Common myeloid progenitor, CD34-positive (primary cell): ENCODE data around the gene HSDL1.

Experiments
- CTCF ChIA-PET: fragments of 350-600 bp; sonication (Branson Sonifier 250); formaldehyde crosslinking; loops from one replicate; lab custom pipeline; 2021; ENCODE audit warnings: antibody characterized with exemption; lab: Charles Lee
- POLR2A ChIA-PET: fragments of 350-600 bp; sonication (Branson Sonifier 250); formaldehyde crosslinking; loops from one replicate; lab custom pipeline; 2021; ENCODE audit warnings: antibody characterized with exemption; lab: Charles Lee
- DNase-seq, 3 donors: peaks; one replicate each; pipeline versions ENCODE4 v3.0.0 to v3.0.0-alpha.2; 2013
- H3K27ac ChIP-seq, 2 experiments: 1 replicate in 1 of 2; 2 replicates in 1 of 2; pipeline ENCODE4 v1.7.0; 2013; ENCODE audit warnings: inconsistent platforms in 2 of 2, low read length in 2 of 2, mild to moderate bottlenecking in 2 of 2, low read depth in 1 of 2, moderate library complexity in 1 of 2; ENCODE audit not compliant: severe bottlenecking in 2 of 2, insufficient read depth in 1 of 2, poor library complexity in 1 of 2
- H3K27me3 ChIP-seq, 5 experiments: replicated peaks in 2 of 5; 1 replicate in 3 of 5; 2 replicates in 2 of 5; pipeline versions ENCODE4 v1.6.1 to v1.7.0; 2013; ENCODE audit warnings: low read length in 4 of 5, mild to moderate bottlenecking in 2 of 5, moderate library complexity in 2 of 5, inconsistent platforms in 1 of 5; ENCODE audit not compliant: insufficient read depth in 5 of 5, control insufficient read depth in 4 of 5
- H3K36me3 ChIP-seq, 4 experiments: 1 replicate in 2 of 4; 2 replicates in 2 of 4; pipeline versions ENCODE4 v1.6.1 to v1.7.0; 2013; ENCODE audit warnings: low read length in 3 of 4, control low read depth in 1 of 4, mild to moderate bottlenecking in 1 of 4; ENCODE audit not compliant: control insufficient read depth in 4 of 4, insufficient read depth in 4 of 4
- H3K4me1 ChIP-seq, 4 experiments: 1 replicate in 3 of 4; 2 replicates in 1 of 4; pipeline versions ENCODE4 v1.6.1 to v1.7.1; 2013; ENCODE audit warnings: low read length in 3 of 4, mild to moderate bottlenecking in 3 of 4, control low read depth in 1 of 4, inconsistent platforms in 1 of 4, moderate library complexity in 1 of 4; ENCODE audit not compliant: control insufficient read depth in 4 of 4, insufficient read depth in 4 of 4; ENCODE audit errors: control extremely low read depth in 1 of 4
- H3K4me3 ChIP-seq, 7 experiments: 1 replicate in 4 of 7; 2 replicates in 3 of 7; pipeline versions ENCODE4 v1.5.1 to v1.7.0; 2013; ENCODE audit warnings: mild to moderate bottlenecking in 7 of 7, low read length in 6 of 7, moderate library complexity in 6 of 7, inconsistent platforms in 2 of 7, low read depth in 2 of 7, control low read depth in 1 of 7; ENCODE audit not compliant: insufficient read depth in 4 of 7, control insufficient read depth in 1 of 7; ENCODE audit errors: extremely low read depth in 1 of 7
- H3K9me3 ChIP-seq, 5 experiments: 1 replicate in 4 of 5; 2 replicates in 1 of 5; pipeline versions ENCODE4 v1.6.1 to v1.7.1; 2013; ENCODE audit warnings: low read length in 4 of 5, mild to moderate bottlenecking in 2 of 5, inconsistent platforms in 1 of 5, low read depth in 1 of 5, moderate library complexity in 1 of 5; ENCODE audit not compliant: control insufficient read depth in 4 of 5, insufficient read depth in 2 of 5; ENCODE audit errors: control extremely low read depth in 1 of 5
- WGBS: methylation state at CpG from one replicate; pipeline ENCODE4 v1.1.5; 2013; ENCODE audit not compliant: insufficient coverage; 5-methylcytosine and 5-hydroxymethylcytosine counted together

HSDL1 gene

DNA sequence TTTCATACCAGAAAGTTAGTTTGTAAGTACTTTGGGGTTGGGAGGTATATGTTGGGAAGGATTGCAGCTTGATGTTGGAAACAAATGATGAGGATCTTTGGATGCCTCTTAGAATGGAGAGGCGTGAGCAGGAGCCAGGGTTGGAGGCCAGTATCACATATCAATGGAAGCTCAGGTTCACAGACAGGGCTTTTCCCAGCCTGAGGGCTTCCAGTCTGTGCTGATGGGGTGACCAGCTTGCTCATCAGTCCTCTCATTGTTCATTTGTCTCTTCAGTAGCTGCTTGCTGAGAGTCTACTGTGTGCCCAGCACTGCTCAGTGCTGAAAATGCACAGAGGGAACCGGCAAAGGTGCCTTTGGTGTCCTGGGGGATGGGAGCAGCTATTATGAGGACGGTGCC lies 5.9 kb upstream of the HSDL1 start:
- CTCF ChIA-PET, result interaction anchor here (0.8 to 1.4 kb wide), 2 partner anchors 25 to 70 kb away, joined by 3 read pairs; no protein-coding TSS in a partner anchor
- 94% methylated on average over 3 of the region's 3 CpGs for WGBS

DNA sequence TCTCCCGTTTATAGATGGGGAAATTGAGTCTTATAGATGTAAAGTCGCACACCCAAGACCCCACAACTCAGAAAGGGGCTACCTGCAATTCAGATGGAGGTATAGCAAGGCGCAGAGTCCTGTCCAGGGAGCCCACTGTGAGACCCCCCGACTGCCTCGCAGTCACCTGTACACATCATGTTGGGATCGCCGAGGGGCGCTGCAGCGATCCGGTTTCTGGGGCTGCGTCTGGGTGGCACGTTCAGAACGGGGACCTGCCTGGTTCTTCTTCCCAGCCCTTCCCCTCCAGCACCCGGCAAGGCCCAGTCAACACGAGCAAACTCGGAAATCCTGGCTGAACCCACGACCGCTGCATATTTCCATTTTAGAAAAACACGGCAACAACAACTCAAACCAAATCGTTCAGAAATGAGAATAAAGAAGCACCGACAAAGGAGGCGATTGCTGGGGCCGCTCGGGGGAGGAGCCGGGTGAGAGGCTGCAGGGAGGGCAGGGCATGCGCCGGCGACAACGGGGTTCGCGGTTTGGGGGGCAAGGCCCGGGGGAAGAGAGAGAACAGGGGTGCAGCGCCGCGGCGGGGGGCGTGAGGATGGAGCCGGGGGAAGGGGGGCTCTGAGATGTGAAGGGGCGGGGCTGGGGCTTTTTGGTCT lies 643 bp downstream of the HSDL1 start:
- WGBS, result 0% methylated on average over 19 of the region's 39 CpGs
- Histone ChIP-seq H3K36me3 (no peaks in the 10 kb centered on the region), H3K4me3 (peak overlapping the region; percentile 62 to 86 (median 72)), H3K9me3 (no peaks in the 10 kb centered on the region), H3K27me3 (peaks cover 0 to 27% (median 8%) of the 10 kb centered on the region in 5 experiments), H3K4me1 (peaks cover 0 to 15% (median 12%) of the 10 kb centered on the region in 4 experiments), H3K27ac (peak overlapping the region in 1 of 2 experiments; percentile 71)
- ChIA-PET CTCF (interaction anchor here (0.6 to 1.0 kb wide), 4 partner anchors 8 to 61 kb away, joined by 3 to 4 read pairs (median 3); no protein-coding TSS in a partner anchor), POLR2A (no interaction called here)
- DNase-seq, result peak; percentile 15 to 63 (median 49)

More for the DNA sequence above, 5.9 kb upstream of the HSDL1 start:
- Histone ChIP-seq H3K36me3 (no peaks in the 10 kb centered on the region), H3K9me3 (no peaks in the 10 kb centered on the region), H3K27me3 (peaks cover 0 to 45% (median 9%) of the 10 kb centered on the region in 5 experiments), H3K4me3 (no peak overlapping the region), H3K4me1 (no peaks in the 10 kb centered on the region), H3K27ac (no peak overlapping the region)
- POLR2A ChIA-PET, result no interaction called here
- no peak for DNase-seq

DNA sequence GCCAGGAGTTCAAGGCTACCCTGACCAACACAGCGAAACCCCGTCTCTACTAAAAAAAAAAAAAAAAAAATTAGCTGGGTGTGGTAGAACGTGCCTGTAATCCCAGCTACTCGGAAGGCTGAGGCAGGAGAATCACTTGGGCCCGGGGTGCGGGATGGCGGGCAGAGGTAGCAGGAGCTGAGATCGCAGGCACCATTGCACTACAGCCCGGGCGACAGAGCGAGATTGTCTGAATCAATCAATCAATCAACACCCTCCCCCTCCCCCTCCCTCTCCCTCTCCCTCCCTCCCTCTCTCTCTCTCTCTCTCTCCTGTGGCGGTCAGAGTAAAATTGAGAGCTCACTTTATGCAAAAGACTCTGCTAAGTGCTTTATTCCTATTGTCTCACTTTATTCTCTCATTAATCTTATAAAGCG lies 1.2 kb downstream of the HSDL1 start:
- DNase-seq, result peak in 1 of 3 donors; percentile 18
- H3K4me3 ChIP-seq, result peak overlapping the region in 6 of 7 experiments; percentile 69 to 86 (median 74)
- H3K27ac ChIP-seq, result peak overlapping the region in 1 of 2 experiments; percentile 71
- H3K4me1 ChIP-seq, result peaks cover 0 to 15% (median 12%) of the 10 kb centered on the region in 4 experiments
- no peaks in the 10 kb centered on the region for H3K36me3 ChIP-seq
- CTCF ChIA-PET, result interaction anchor here (0.6 to 2.6 kb wide), 2 partner anchors 57 to 61 kb away, joined by 3 to 9 read pairs; no protein-coding TSS in a partner anchor
- no peaks in the 10 kb centered on the region for H3K9me3 ChIP-seq
- peaks cover 0 to 24% (median 8%) of the 10 kb centered on the region in 5 experiments for H3K27me3 ChIP-seq
- POLR2A ChIA-PET, result no interaction called here
- WGBS, result 61% methylated on average over 5 of the region's 13 CpGs

DNA sequence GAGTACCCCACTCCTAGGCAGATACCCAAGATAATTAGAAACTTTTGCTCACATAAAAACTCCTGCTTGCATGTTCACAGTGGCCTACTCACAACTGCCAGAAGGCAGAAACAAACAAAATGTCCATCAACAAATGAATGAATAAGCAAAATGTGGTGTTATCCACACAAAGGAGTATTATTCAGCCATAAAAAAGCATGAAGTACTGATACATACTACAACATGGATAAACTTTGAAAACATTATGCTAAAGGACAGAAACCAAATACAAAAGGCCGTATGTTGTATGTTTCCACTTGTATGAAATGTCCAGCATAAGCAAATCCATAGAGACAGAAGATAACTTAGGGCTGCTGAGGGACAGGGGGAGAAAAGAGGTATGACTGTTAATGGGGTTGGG lies 1.9 kb downstream of the HSDL1 start:
- peaks cover 0 to 17% (median 8%) of the 10 kb centered on the region in 5 experiments for H3K27me3 ChIP-seq
- peaks cover 0 to 15% (median 12%) of the 10 kb centered on the region in 4 experiments for H3K4me1 ChIP-seq
- ChIA-PET POLR2A (no interaction called here), CTCF (interaction anchor here (1.9 to 2.6 kb wide), 2 partner anchors 27 to 57 kb away, joined by 9 read pairs; partner anchors contain the start of gene MBTPS1)
- DNase-seq, result no peak
- no peak overlapping the region for H3K27ac ChIP-seq
- no peaks in the 10 kb centered on the region for H3K36me3 ChIP-seq
- no peaks in the 10 kb centered on the region for H3K9me3 ChIP-seq
- no peak overlapping the region for H3K4me3 ChIP-seq
- 100% methylated on average over 1 of the region's 1 CpG for WGBS

DNA sequence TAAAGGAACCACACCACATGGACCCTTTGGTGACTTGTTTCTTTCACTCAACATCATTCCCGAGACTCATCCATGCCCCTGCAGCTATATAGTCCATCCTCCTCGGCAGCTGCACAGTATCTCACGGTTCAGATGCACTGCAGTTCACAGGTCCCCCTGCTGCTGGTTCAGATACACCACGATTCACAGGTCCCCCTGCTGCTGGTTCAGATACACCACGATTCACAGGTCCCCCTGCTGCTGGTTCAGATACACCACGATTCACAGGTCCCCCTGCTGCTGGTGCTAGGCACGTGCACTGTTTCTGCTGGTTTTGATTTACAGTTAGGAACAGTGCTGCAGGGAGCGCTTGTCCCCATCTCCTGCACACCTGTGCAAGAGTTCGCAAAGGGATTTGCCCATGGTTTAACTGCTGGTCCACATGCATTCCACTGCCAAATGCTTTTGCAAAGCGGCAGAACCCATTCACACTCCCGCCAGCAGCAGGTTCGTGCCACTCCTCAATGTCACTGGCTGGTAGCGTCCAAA lies 3.8 kb downstream of the HSDL1 start:
- 52% methylated on average over 9 of the region's 13 CpGs for whole genome bisulfite sequencing
- POLR2A ChIA-PET, result no interaction called here
- peak; percentile 53 to 64 (median 64) for DNase-seq
- Histone ChIP-seq H3K36me3 (no peaks in the 10 kb centered on the region), H3K4me1 (peaks cover 0 to 15% (median 12%) of the 10 kb centered on the region in 4 experiments), H3K27ac (no peak overlapping the region), H3K4me3 (no peak overlapping the region), H3K27me3 (peaks cover 0 to 7% (median 4%) of the 10 kb centered on the region in 5 experiments), H3K9me3 (no peaks in the 10 kb centered on the region)
- CTCF ChIA-PET, result interaction anchor here (0.7 to 2.6 kb wide), 4 partner anchors 24 to 55 kb away, joined by 3 to 13 read pairs (median 9); partner anchors contain the start of gene MBTPS1

DNA sequence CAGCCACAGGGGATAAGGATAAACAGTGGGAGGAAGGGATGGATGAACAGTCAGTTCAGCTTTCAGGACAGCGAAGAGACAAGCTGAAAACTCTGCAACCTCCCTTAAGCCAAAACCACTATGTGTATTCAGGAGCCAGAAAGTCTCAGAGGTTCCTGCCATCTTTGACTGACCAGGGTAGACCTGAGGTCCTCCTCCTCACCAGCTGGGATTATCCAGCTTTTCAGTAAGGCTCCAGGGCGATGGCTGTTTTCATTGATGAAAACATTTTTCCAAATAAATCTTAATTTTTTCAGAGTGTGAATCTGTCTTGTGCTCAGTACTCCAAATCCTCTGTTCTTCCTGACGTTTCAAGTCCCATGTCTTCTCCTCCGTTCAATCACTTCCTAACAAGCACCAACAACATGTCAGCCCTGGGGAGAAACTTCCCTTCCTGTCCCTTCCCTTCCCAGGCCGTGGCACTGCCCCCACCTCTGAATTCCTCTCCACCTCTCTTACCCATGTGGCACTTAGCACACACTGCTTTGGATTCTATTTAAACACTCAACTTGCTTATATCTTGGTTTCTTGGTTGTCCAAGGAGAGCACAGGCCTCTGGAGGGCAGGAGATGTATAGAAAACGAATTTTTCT lies 5.2 kb downstream of the HSDL1 start:
- H3K4me1 ChIP-seq, result peaks cover 0 to 9% (median 7%) of the 10 kb centered on the region in 4 experiments
- H3K4me3 ChIP-seq, result no peak overlapping the region
- H3K27me3 ChIP-seq, result peaks cover 0 to 4% (median 0%) of the 10 kb centered on the region in 5 experiments
- DNase-seq, result no peak
- 97% methylated on average over 4 of the region's 6 CpGs for WGBS
- H3K9me3 ChIP-seq, result no peaks in the 10 kb centered on the region
- POLR2A ChIA-PET, result no interaction called here
- CTCF ChIA-PET, result interaction anchor here (1.1 to 2.5 kb wide), 8 partner anchors 8 to 55 kb away, joined by 3 to 13 read pairs (median 4); partner anchors contain the start of gene MBTPS1
- peak overlapping the region in 1 of 2 experiments; percentile 31 for H3K27ac ChIP-seq
- no peaks in the 10 kb centered on the region for H3K36me3 ChIP-seq
